ENCODE measurements around the gene USP24. TPM values are rescaled to one million over a fixed set of nuclear protein-coding genes. Genes with fewer than 3 reads are reported as not detected.
"Not testable (repeated sequence)": the region's sequence is repeated elsewhere in the genome, so short reads cannot be mapped to it uniquely, and the experiment has no call there.

Gene USP24
- polyA plus RNA-seq, 1 donor: 70.2 TPM

DNA sequence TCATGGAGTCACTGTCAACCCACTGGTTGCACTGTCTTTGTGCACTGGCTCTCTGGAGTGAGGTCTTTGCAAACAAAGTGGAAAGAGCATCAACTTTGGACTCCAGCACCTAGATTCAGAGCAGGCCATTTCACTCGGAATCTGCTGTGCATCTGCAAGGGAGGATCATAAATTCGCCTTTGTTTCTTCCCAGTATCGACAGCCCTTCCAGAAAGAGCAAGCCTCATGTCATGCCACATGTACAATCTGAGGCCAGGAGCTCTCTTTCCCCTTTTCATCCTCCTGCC is 176.7 kb downstream of the USP24 start:
- DNase-seq: no peak

DNA sequence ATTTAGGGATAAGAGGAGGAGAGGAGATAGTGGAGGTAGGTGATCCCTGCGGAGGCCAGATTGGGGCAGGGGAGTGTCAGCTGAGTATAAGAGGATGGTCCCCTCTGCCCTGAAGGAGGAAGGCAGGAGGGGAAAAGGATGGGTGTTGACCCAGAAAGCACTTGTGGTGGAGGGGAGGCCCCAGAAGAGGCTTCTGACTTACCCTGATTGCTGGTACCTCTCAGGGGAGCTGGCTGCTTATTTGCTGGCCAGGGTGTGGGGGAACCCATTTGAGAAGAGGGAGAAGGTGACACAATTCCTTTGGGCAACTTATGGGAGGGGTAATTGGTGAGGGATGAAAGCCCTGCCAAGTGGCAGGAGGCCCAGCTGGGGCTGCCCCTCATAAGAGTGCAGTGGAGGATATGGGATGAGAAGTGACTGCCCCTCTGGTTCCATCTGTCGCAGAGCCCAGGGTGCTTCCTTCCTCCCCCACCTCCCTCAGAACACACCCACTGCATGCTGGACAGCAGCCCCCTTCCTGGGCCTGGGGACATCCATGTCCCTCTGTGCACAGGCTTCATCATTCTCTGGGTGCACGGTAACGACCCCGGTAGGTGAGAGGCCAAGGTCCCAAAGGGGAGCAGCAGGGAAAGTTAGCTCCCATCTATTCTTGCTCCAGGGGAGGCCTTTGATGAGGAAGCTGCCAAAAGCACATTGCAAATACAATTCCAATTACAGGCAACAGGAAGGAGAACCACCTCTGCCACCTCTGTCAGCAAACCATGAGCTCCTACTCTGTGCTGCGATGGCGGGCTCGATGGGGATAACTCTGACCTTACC is 177.2 kb downstream of the USP24 start:
- no peak for DNase-seq

DNA sequence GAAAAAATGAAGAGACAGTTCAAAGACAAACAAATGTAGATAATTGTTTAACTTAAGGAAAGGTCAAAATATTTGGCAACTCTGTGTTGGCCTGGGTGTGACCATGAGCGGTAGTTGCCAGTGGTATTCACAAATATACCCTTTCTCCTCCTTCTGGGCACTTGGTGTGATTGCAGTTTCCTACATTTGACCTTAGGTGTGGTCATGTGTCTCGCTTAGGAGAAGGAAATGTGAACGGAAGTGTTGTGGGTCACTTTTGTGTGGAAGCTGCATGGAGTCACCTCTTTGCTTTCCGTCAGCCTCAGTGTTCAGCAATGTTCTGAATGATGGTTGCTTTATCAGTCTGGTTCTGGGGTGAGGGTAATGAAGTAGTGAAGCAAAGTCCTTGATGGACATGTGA is 179.3 kb downstream of the USP24 start:
- no peak for DNase-seq

DNA sequence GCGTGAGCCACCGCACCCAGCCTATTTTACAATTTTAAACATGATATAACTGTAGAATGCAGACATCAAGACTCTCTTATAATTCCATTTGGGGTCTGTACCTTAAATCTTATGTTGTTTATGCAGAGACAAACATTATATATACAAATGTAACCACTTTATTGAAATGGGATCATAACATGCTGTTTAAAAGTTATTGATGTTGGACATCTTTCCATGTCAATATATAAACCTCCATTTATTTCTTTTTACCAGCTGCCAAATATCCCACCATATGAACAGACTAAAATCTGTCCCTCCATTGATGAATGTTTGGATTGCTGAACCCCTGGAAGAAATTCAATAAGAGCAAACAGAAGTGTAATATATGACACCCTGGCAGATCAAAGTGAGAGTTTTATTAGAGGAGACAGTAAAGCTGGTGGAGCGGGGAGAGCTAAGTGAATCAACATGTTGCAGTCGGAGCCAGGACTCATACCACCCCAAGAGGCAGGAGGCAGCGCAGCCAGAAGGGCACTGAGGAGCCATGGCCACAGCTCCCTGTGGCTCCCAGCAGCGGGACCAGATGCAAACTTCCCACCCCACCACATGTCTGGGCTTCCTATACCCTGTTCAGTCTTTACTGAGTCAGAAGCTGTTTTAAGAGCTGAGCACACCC is 180.6 kb downstream of the USP24 start:
- DNase-seq: peak; percentile 38

DNA sequence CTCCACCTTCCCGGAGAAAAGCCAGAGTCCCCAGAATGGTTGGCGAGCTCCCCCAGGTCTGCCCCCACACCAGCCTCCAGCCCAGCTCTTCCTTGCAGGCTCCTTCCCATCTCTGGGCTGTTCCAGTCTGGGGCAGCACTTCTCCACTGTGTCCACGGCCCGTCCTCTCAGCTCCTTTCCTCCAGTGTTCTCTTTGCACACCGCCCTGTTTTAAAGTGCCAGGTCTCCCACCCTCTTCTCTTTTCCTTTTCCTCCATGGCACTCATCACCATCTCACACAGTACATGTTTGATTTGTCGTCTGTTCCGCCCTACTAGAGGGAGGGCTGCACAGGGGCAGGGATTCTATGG is 181.9 kb downstream of the USP24 start:
- no peak for DNase-seq

DNA sequence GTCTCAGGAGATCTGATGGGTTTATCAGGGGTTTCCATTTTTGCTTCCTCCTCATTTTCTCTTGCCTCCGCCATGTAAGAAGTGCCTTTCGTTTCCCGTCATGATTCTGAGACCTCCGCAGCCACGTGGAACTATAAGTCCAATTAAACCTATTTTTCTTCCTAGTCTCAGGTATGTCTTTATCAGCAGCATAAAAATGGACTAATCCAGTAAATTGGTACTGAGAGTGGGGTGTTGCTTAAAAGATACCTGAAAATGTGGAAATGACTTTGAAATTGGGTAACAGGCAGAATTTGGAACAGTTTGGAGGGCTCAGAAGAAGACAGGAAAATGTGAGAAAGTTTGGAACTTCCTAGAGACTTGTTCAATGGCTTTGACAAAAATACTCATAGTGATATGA is 184.1 kb downstream of the USP24 start:
- not testable (repeated sequence) for DNase-seq

DNA sequence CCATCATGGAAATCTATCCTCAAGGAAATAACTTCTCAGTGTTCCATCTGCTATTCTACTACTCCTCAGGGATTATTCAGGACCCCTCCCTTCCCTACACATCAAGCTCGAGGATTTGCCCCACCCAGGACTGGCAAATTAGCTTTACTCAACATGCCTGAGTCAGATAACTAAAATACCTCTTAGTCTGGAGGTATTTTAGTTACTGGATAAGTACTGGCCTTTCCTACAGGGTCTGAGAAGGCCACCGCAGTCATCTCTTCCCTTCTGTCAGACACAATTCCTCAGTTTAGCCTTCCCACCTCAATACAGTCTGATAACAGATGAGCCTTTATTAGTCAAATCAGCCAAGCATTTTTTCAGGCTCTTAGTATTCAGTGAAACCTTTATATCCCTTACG is 188.5 kb downstream of the USP24 start:
- DNase-seq: not testable (repeated sequence)

DNA sequence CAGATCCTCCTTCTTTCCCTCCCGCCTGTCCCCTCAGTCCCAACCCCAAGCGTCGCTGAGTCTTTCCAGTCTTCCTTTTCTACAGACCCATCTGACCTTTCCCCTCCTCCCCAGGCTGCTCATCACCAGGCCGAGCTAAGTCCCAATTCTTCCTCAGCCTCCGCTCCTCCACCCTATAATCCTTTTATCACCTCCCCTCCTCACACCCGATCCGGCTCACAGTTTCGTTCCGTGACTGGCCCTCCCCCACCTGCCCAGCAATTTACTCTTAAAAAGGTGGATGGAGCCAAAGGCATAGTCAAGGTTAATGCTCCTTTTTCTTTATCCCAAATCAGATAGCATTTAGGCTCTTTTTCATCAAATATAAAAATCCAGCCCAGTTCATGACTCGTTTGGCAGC is 191.0 kb downstream of the USP24 start:
- not testable (repeated sequence) for DNase-seq

DNA sequence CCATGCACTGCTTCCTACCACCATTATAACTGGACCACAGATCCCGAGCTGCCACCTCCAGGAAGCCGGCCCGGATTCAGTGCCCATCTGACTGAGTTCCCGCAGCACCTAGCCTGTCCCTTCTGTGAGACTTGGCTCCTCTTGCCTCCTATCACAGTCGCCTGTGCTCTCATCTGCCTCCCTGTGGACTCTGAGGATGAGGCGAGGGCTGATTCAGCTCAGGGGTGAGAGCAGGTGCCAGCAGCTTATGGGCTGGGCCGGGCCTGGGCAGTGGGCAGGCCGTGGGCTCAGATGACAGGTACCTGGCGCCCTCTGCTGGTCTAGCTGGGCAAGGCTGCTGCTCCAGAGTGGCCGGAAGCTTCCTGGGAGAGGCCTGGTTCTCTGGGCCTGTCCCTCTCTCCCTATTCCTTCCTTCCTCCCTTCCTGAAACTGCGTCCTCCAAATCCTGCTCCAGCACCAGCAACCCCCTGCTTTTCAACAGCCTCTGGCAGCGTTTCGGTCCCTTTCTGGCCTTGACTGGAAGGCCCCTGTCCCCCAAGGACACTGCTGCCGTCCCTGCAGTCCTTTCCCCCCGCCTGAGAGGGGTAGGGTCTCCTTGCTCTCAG is 193.1 kb downstream of the USP24 start:
- peak; percentile 89 for DNase-seq

DNA sequence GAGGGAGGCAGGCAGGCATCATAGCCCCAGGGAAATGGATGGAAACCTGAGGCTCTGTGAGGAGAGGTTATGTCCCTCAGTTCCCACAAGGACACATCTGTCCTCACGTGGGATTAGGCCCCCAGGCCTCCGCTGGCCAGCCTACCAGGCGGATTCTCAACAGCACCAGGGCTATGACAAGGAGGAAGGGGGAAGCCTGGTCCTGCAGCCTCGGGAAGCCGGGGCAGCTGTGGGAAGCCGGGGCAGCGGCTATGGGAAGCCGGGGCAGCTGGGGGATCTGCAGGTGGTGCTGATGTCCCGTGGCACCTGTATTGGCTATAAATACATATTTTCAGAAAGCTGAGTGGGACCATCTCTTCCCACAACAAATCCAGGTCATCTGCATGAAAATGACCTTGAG is 196.8 kb downstream of the USP24 start:
- no peak for DNase-seq

Other genes starting within 250 kb of the USP24 start
- 0.83 TPM for gene TMEM61, start 234.7 kb downstream of the USP24 start, polyA plus RNA-seq (ENCODE audit: insufficient read length)
- 4.1 TPM for gene BSND, start 216.4 kb downstream of the USP24 start, polyA plus RNA-seq (ENCODE audit: insufficient read length)
- 0.95 TPM for gene PCSK9, start 175.8 kb downstream of the USP24 start, polyA plus RNA-seq (ENCODE audit: insufficient read length)